MCF 10A (cell line): ENCODE results near the gene MAD1L1. TPM values are rescaled to one million over a fixed set of nuclear protein-coding genes. Genes with fewer than 3 reads are reported as not detected.

Experiments used
- BruUV-seq: library from RNA; stranded (reverse); fragments of 400-500 nt; replicated peaks from 2 replicates; lab custom pipeline; 2021; lab: Mats Ljungman, UMichigan
- CTCF ChIA-PET: fragments of 300-600 bp; sonication (Branson Sonifier 250); formaldehyde crosslinking; extraction: SDS; loops from one replicate; lab custom pipeline; 2021; ENCODE audit warnings: antibody characterized with exemption, inconsistent platforms; lab: Yijun Ruan, JAX
- POLR2A ChIA-PET: fragments of 300-600, 350-650 bp; sonication (Branson Sonifier 250); formaldehyde crosslinking; extraction: SDS; loops from one replicate; lab custom pipeline; 2020; ENCODE audit warnings: antibody characterized with exemption, inconsistent platforms; lab: Yijun Ruan, JAX
- DNase-seq: peaks from one replicate; pipeline ENCODE4 v3.0.0-alpha.2; 2018; ENCODE audit not compliant: unreplicated experiment
- H3K27ac Mint-ChIP-seq: one replicate; pipeline ENCODE4 v1.8.0; 2022; ENCODE audit warnings: mild to moderate bottlenecking, low read depth, mixed read lengths; ENCODE audit not compliant: unreplicated experiment
- H3K27me3 Mint-ChIP-seq: one replicate; pipeline ENCODE4 v1.8.0; 2022; ENCODE audit warnings: mixed read lengths; ENCODE audit not compliant: insufficient read depth, unreplicated experiment
- H3K36me3 Mint-ChIP-seq: one replicate; pipeline ENCODE4 v1.8.0; 2022; ENCODE audit warnings: mild to moderate bottlenecking, moderate library complexity, mixed read lengths; ENCODE audit not compliant: insufficient read depth, unreplicated experiment
- H3K4me1 Mint-ChIP-seq: one replicate; pipeline ENCODE4 v1.8.0; 2022; ENCODE audit warnings: mixed read lengths; ENCODE audit not compliant: insufficient read depth, unreplicated experiment
- H3K4me3 Mint-ChIP-seq: one replicate; pipeline ENCODE4 v1.8.0; 2022; ENCODE audit warnings: mild to moderate bottlenecking, moderate library complexity, mixed read lengths; ENCODE audit not compliant: unreplicated experiment
- H3K9me3 Mint-ChIP-seq: one replicate; pipeline ENCODE4 v1.8.0; 2022; ENCODE audit warnings: mixed read lengths; ENCODE audit not compliant: unreplicated experiment
- intact Hi-C: fragments of 100-400 bp; cut with micrococcal nuclease; formaldehyde crosslinking; loops from 2 replicates; pipeline ENCODE4 v1.14.1; 2022
- total RNA-seq: library from RNA; stranded (reverse); gene quantifications from 2 replicates; pipeline ENCODE4 v1.2.3, GENCODE V29; 2022
- TF ChIP-seq, protein P1 (sequence below): fragments of 200-600 bp; IDR thresholded peaks from one replicate; pipeline ENCODE4 v1.8.0; 2022; ENCODE audit warnings: antibody characterized with exemption, mild to moderate bottlenecking; ENCODE audit not compliant: unreplicated experiment

MAD1L1 gene
- total RNA-seq, 1 experiment from 2014 or later: 25.2 TPM

DNA sequence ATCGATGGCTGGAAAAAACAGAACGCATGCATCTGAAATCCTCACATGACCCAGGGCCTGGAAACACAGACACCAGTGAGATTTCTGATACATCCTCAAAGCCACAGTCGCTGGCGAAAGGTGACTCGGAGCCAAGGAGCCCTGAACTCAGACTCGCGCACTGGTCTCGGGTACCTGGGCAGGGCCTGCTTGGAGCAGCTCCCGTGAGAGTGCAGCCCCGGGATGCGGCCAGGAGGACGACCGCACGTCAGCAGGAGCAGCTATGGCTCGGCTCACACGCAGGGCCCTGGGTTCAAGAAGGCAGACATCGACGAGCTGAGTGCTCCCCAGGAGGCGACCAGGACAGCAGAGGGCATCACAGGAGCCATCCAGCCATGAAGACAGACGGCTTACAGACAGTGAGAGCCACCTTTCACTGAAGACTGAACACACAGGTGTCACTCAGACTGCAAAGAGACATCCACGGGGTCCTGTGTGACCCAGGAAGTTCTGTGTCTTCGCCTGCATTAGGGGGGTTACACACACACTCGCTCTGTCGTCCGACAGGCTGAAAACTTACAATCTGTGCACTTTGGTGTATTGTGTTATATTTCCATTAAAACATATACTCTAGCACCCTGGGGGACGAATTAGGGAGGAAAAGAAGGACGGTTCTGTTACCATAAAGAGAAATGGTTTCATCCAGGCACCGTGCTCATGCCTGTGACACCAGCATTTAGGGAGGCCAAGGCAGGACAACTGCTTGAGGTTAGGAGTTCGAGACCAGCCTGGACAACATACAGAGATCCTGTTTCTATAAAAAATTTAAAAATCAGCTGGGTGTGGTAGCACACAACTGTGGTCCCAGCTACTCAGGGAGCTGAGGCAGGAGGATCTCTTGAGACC is 227.7 kb downstream of the MAD1L1 start:
- POLR2A ChIA-PET: interaction anchor here (0.7 kb wide), 1 partner anchor 10 kb away, joined by 3 read pairs; no protein-coding TSS in a partner anchor
- H3K4me1 Mint-ChIP-seq: no peaks in the 10 kb centered on the region
- TF ChIP-seq, protein P1, sequence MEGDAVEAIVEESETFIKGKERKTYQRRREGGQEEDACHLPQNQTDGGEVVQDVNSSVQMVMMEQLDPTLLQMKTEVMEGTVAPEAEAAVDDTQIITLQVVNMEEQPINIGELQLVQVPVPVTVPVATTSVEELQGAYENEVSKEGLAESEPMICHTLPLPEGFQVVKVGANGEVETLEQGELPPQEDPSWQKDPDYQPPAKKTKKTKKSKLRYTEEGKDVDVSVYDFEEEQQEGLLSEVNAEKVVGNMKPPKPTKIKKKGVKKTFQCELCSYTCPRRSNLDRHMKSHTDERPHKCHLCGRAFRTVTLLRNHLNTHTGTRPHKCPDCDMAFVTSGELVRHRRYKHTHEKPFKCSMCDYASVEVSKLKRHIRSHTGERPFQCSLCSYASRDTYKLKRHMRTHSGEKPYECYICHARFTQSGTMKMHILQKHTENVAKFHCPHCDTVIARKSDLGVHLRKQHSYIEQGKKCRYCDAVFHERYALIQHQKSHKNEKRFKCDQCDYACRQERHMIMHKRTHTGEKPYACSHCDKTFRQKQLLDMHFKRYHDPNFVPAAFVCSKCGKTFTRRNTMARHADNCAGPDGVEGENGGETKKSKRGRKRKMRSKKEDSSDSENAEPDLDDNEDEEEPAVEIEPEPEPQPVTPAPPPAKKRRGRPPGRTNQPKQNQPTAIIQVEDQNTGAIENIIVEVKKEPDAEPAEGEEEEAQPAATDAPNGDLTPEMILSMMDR: no peak
- no peaks in the 10 kb centered on the region for H3K27me3 Mint-ChIP-seq
- H3K9me3 Mint-ChIP-seq: no peaks in the 10 kb centered on the region
- BruUV-seq: no TSS peak
- intact Hi-C loops: no loop called here
- CTCF ChIA-PET: interaction anchor here (0.9 kb wide), 1 partner anchor 206 kb away, joined by 3 read pairs; no protein-coding TSS in a partner anchor
- no peak for DNase-seq
- peaks cover 7% of the 10 kb centered on the region for H3K36me3 Mint-ChIP-seq
- no peak overlapping the region for H3K27ac Mint-ChIP-seq
- no peak overlapping the region for H3K4me3 Mint-ChIP-seq

DNA sequence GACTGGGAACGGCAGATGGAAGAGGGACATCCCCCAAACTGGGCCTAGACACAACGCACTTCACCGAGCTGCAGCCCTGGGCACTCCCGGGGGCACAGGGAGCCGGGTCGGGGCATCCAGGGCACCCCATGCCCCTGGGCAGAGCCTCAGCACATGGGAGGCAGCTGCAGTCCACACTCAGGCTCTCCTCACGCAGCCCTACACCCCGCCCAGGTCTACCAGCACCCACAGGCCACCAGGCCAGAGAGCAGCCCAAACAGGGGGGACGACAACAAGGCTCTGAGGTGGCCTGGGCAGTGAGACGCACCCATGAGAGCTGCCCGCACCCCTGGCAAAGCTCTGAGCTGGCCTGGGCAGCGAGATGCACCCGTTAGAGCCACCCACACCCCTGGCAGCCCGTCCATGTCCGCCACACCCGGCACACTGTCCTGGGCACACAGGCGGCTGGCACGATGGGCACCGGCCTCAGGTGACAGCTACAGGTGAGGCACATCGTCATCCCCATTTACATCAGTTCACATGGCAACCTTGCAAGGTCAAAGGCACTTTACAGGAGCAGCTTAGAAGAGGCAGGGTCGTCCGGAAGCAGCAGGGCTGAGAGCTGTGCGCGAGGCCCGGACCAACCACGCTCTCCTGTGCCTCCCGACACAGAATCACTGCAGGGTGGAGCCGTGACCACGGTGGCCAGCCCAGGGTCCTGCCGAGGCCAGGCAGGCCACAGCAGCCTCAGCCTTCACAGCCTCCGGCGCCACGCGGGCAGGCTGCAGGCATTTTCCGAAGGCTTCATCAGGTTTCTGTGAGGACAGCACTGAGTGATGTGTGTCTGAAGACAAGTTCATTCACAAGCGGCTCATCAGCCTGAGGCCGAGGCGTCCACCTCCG is 228.6 kb downstream of the MAD1L1 start:
- Mint-ChIP-seq H3K4me3 (no peak overlapping the region), H3K36me3 (peaks cover 5% of the 10 kb centered on the region), H3K27ac (no peak overlapping the region), H3K4me1 (no peaks in the 10 kb centered on the region), H3K27me3 (no peaks in the 10 kb centered on the region), H3K9me3 (no peaks in the 10 kb centered on the region)
- CTCF ChIA-PET: interaction anchor here (0.9 kb wide), 1 partner anchor 207 kb away, joined by 3 read pairs; no protein-coding TSS in a partner anchor
- intact Hi-C loops: no loop called here
- DNase-seq: no peak
- POLR2A ChIA-PET: no interaction called here
- BruUV-seq: no TSS peak
- TF ChIP-seq, protein P1: no peak

DNA sequence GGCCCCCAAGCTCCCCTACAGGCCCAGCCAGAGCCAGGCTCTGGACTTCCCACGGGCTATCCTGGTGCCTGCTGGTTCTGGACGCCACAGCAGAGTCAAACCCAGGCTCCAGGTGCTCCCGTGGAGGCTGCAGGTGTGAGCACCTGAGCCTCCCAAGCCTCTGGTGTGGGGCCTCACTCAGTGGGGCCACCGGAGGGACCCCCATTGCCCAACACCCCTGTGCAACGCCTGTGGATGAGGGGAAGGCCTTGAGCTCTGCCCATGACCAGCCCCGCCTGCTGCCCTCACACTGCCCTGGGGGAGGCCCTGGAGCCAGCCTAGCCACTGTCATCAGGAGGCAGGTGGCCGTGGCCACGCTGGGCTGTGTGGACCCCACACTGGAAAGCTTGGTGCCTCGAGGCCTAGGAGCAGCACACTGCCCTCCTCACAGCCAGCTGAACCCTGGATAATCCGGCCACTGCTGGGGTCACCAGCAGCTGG is 229.3 kb downstream of the MAD1L1 start:
- DNase-seq: no peak
- no peak overlapping the region for H3K4me3 Mint-ChIP-seq
- intact Hi-C loops: no loop called here
- no peaks in the 10 kb centered on the region for H3K4me1 Mint-ChIP-seq
- CTCF ChIA-PET: no interaction called here
- TF ChIP-seq, protein P1: no peak
- no peaks in the 10 kb centered on the region for H3K9me3 Mint-ChIP-seq
- H3K27me3 Mint-ChIP-seq: no peaks in the 10 kb centered on the region
- peaks cover 11% of the 10 kb centered on the region for H3K36me3 Mint-ChIP-seq
- POLR2A ChIA-PET: no interaction called here
- no TSS peak for BruUV-seq
- no peak overlapping the region for H3K27ac Mint-ChIP-seq
